HepG2 (cell line): ENCODE results near the gene C1orf198. TPM values are rescaled to one million over a fixed set of nuclear protein-coding genes. Genes with fewer than 3 reads are reported as not detected.

Experiments
- ATAC-seq: fragments of 200-7000 bp; cut with Tn5 transposase; 3 replicates; pipeline ENCODE4 v1.9.1; 2020; ENCODE audit warnings: mild to moderate bottlenecking, moderate library complexity
- BruUV-seq: library from RNA; stranded (reverse); fragments of 400-500 nt; replicated peaks from 2 replicates; lab custom pipeline; 2021; lab: Mats Ljungman, UMichigan
- CTCF ChIA-PET: fragments of 300-600 bp; formaldehyde crosslinking; extraction: SDS; loops from one replicate; lab custom pipeline; 2021; ENCODE audit warnings: low total read pairs, inconsistent platforms, low intra/inter-chr PET ratio; lab: Yijun Ruan, JAX
- POLR2A ChIA-PET: fragments of 350-600 bp; sonication (Branson Sonifier 250); formaldehyde crosslinking; loops from one replicate; lab custom pipeline; 2020; ENCODE audit warnings: antibody characterized with exemption, inconsistent platforms; lab: Yijun Ruan, JAX
- DNase-seq: peaks from one replicate; pipeline ENCODE4 v3.0.0-alpha.2; 2015; ENCODE audit warnings: low spot score
- FAIRE-seq: peaks from 3 replicates; lab custom pipeline; 2011; peaks lifted over from hg19 to GRCh38; lab: Jason Lieb, UNC
- H2AFZ ChIP-seq: one replicate; pipeline ENCODE4 v1.6.1; 2011; ENCODE audit warnings: low read length, inconsistent platforms
- H3K27ac ChIP-seq: fragments of 300-600 bp; 3 replicates; pipeline ENCODE4 v1.8.0; 2011; ENCODE audit warnings: mixed run types, mild to moderate bottlenecking, mixed read lengths, low read length, inconsistent platforms; ENCODE audit not compliant: insufficient read depth; ENCODE audit errors: extremely low read length
- H3K27me3 ChIP-seq, 2 experiments: fragments of 200-600 bp in 1 of 2; 2 replicates in 1 of 2; 3 replicates in 1 of 2; pipeline versions ENCODE4 v1.6.0 to v1.8.0; 2011; ENCODE audit warnings: low read length in 2 of 2, mild to moderate bottlenecking in 2 of 2, moderate library complexity in 2 of 2, inconsistent platforms in 1 of 2; ENCODE audit not compliant: insufficient read depth in 2 of 2, control insufficient read depth in 1 of 2
- H3K36me3 ChIP-seq, 2 experiments: fragments of 200-600 bp in 1 of 2; replicated peaks in 1 of 2; 2 replicates in 1 of 2; 3 replicates in 1 of 2; pipeline versions ENCODE4 v1.5.1 to v1.8.0; 2011; ENCODE audit warnings: low read length in 2 of 2, inconsistent platforms in 1 of 2; ENCODE audit not compliant: insufficient read depth in 2 of 2, control insufficient read depth in 1 of 2
- H3K4me1 ChIP-seq: 2 replicates; pipeline ENCODE4 v1.5.1; 2012; ENCODE audit warnings: low read length, inconsistent platforms; ENCODE audit not compliant: insufficient read depth
- H3K4me2 ChIP-seq: 2 replicates; pipeline ENCODE4 v1.6.0; 2011; ENCODE audit warnings: low read depth, low read length, inconsistent platforms
- H3K4me3 ChIP-seq, 3 experiments: fragments of 200-600 bp in 1 of 3; sonication (generic), shearing (Covaris generic) in 1 of 3; replicated peaks in 1 of 3; 2 replicates each; pipeline ENCODE4 v1.5.1; 2011 to 2016; ENCODE audit warnings: low read length in 3 of 3, inconsistent platforms in 2 of 3, low read depth in 2 of 3, mild to moderate bottlenecking in 2 of 3, control low read depth in 1 of 3, mixed read lengths in 1 of 3; ENCODE audit not compliant: insufficient read depth in 1 of 3
- H3K79me2 ChIP-seq: one replicate; pipeline ENCODE4 v1.6.1; 2011; ENCODE audit warnings: low read length, inconsistent platforms; ENCODE audit not compliant: insufficient read depth
- H3K9ac ChIP-seq: 2 replicates; pipeline ENCODE4 v1.6.0; 2011; ENCODE audit warnings: mild to moderate bottlenecking, low read depth, low read length, inconsistent platforms; ENCODE audit not compliant: insufficient read depth
- H3K9me3 ChIP-seq: 2 replicates; pipeline ENCODE4 v1.5.1; 2012; ENCODE audit warnings: mild to moderate bottlenecking, low read length
- H4K20me1 ChIP-seq: 2 replicates; pipeline ENCODE4 v1.6.0; 2011; ENCODE audit warnings: inconsistent platforms, mild to moderate bottlenecking, low read length, moderate library complexity; ENCODE audit not compliant: insufficient read depth
- ARNT ChIP-seq: fragments of 450-650 bp; IDR thresholded peaks from 2 replicates; pipeline ENCODE4 v1.6.1; 2017
- ATF1 ChIP-seq: IDR thresholded peaks from 2 replicates; pipeline ENCODE4 v1.6.1; 2016; ENCODE audit warnings: mild to moderate bottlenecking, control low read depth
- ELF3 ChIP-seq: IDR thresholded peaks from 2 replicates; pipeline ENCODE4 v1.6.1; 2016; ENCODE audit warnings: missing genetic modification reagents, missing compliant biosample characterization
- JUNB ChIP-seq: sonication (generic); formaldehyde crosslinking; IDR thresholded peaks from 2 replicates; pipeline ENCODE4 v1.8.0; 2022; ENCODE audit warnings: missing genetic modification reagents, mild to moderate bottlenecking, borderline replicate concordance
- NR3C1 ChIP-seq: sonication (generic); formaldehyde crosslinking; IDR thresholded peaks from 2 replicates; pipeline ENCODE4 v1.4.0; 2020; ENCODE audit warnings: missing genetic modification reagents
- ZNF598 ChIP-seq: sonication (generic); formaldehyde crosslinking; IDR thresholded peaks from 2 replicates; pipeline ENCODE4 v1.5.1; 2020; ENCODE audit warnings: mild to moderate bottlenecking, missing genetic modification reagents, borderline replicate concordance
- ZNF83 ChIP-seq: sonication (generic); formaldehyde crosslinking; IDR thresholded peaks from 2 replicates; pipeline ENCODE4 v1.4.0; 2020; ENCODE audit warnings: missing genetic modification reagents, mild to moderate bottlenecking, borderline replicate concordance
- ZSCAN31 ChIP-seq: sonication (generic); formaldehyde crosslinking; IDR thresholded peaks from 2 replicates; pipeline ENCODE4 v1.5.0; 2020; ENCODE audit warnings: low read depth, mild to moderate bottlenecking, missing genetic modification reagents
- WGBS: methylation state at CpG from one replicate; pipeline ENCODE4 v1.1.6; 2017; ENCODE audit warnings: low lambda C conversion rate; 5-methylcytosine and 5-hydroxymethylcytosine counted together
- in situ Hi-C: cut with HindIII; loops from 2 replicates; pipeline ENCODE4 v1.10.0; 2017; ENCODE audit warnings: low pct_unique_long_range_greater_than_20kb; ENCODE audit not compliant: extremely low pct_ligation_motif_present
- intact Hi-C: fragments of 100-400 bp; cut with micrococcal nuclease; formaldehyde crosslinking; loops from one replicate; pipeline ENCODE4 v1.10.0; 2022; ENCODE audit not compliant: unreplicated experiment
- polyA plus RNA-seq, 8 experiments: library from polyadenylated mRNA; depleted of rRNA in 3 of 8; stranded (reverse) in 7 of 8; unstranded in 1 of 8; fragments of >200 nt; fragmentation: Illumina TruSeq in 4 of 8; extraction: Trizol in 4 of 8; gene quantifications; 2 replicates each; pipeline versions ENCODE4 v1.2.1 to v1.2.3, GENCODE V29; 2011 to 2016; ENCODE audit warnings: low read depth in 4 of 8, missing spikeins in 1 of 8, mixed read lengths in 1 of 8; ENCODE audit not compliant: insufficient read depth in 1 of 8
- total RNA-seq, 5 experiments: library from RNA; depleted of rRNA; stranded (reverse); fragments of >200 nt; fragmentation: Illumina TruSeq; extraction: Trizol; gene quantifications; 2 replicates each; pipeline ENCODE4 v1.2.3, GENCODE V29; 2016; ENCODE audit warnings: low read depth in 1 of 5
- TF ChIP-seq, protein P1 (sequence below): sonication (generic); formaldehyde crosslinking; IDR thresholded peaks from 2 replicates; pipeline ENCODE4 v1.8.1; 2023; ENCODE audit warnings: missing genetic modification reagents, mild to moderate bottlenecking, borderline replicate concordance
- TF ChIP-seq, protein P2 (sequence below): sonication (generic); formaldehyde crosslinking; IDR thresholded peaks from 2 replicates; pipeline ENCODE4 v1.5.0; 2020; ENCODE audit warnings: missing genetic modification reagents
- TF ChIP-seq, protein P3 (sequence below): sonication (generic); formaldehyde crosslinking; IDR thresholded peaks from 2 replicates; pipeline ENCODE4 v1.9.0; 2022; ENCODE audit warnings: missing genetic modification reagents, mild to moderate bottlenecking, borderline replicate concordance
- TF ChIP-seq, protein P4 (sequence below): sonication (generic); formaldehyde crosslinking; conservative IDR thresholded peaks from 2 replicates; pipeline ENCODE4 v1.8.0; 2022; ENCODE audit warnings: low read depth, missing genetic modification reagents
- TF ChIP-seq, protein P5 (sequence below): sonication (generic); formaldehyde crosslinking; IDR thresholded peaks from 2 replicates; pipeline ENCODE4 v1.5.0; 2020; ENCODE audit warnings: missing genetic modification reagents

C1orf198 gene
- total and polyA plus RNA-seq, 2 of the 13 experiments (the other 11 are each of a cell fraction or from before 2014, with no cell fraction given) = 12.7 to 13.4 TPM

DNA sequence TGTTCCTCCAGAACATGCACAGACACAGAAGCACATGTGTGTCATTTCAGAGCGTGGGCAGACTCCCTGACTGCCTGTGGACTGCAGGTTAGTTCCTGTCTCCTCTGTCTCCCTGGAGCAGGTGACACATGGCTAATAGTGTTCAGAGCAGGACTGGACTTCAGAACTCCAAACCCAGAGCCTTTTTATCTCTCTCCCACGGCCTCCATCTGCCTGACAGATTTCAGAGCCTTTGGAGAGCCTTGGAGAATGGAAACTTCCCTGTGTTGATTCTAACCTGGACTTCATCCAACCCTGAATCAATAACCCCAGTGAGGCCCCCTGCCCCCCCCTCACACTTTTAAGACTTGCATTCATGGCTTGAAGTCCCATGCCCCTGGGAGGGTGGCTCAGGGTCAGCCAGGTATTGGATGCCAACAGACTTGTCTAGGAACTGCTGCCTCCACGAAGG is 44.4 kb downstream of the C1orf198 start (continued):
- no peak for TF ChIP-seq NR3C1
- no peak for TF ChIP-seq ZNF83
- TF ChIP-seq, protein P1, sequence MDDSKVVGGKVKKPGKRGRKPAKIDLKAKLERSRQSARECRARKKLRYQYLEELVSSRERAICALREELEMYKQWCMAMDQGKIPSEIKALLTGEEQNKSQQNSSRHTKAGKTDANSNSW (CRISPR knock-in tag) = no peak

DNA sequence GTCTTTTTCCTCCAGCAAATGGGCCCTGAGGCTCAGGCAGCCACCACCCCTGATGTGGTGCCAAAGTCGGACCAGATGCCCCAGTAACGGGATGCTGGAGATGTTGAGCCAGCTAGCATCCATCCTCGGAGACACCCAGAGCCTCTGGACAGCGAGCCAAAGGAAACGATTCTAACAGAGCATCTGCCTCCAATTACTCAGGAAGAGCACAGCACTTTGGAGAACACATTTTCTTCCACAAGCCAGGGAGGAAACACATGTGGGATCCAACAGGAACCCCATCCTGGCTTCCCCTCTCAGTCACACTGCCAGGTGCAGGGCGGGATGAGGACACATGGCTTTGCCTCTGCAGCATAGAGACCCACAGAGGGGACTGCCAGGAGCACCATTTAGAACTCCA is 44.9 kb downstream of the C1orf198 start:
- intact Hi-C loops = no loop called here
- no CpG with 5 or more reads among the region's 6 CpGs for WGBS
- TF ChIP-seq JUNB (no peak), ELF3 (CRISPR knock-in tag) (no peak), ATF1 (CRISPR knock-in tag) (no peak), ZNF598 (CRISPR knock-in tag) (no peak), ARNT (no peak), ZSCAN31 (no peak)
- TF ChIP-seq, protein P2, sequence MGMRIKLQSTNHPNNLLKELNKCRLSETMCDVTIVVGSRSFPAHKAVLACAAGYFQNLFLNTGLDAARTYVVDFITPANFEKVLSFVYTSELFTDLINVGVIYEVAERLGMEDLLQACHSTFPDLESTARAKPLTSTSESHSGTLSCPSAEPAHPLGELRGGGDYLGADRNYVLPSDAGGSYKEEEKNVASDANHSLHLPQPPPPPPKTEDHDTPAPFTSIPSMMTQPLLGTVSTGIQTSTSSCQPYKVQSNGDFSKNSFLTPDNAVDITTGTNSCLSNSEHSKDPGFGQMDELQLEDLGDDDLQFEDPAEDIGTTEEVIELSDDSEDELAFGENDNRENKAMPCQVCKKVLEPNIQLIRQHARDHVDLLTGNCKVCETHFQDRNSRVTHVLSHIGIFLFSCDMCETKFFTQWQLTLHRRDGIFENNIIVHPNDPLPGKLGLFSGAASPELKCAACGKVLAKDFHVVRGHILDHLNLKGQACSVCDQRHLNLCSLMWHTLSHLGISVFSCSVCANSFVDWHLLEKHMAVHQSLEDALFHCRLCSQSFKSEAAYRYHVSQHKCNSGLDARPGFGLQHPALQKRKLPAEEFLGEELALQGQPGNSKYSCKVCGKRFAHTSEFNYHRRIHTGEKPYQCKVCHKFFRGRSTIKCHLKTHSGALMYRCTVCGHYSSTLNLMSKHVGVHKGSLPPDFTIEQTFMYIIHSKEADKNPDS = no peak
- TF ChIP-seq, protein P3, sequence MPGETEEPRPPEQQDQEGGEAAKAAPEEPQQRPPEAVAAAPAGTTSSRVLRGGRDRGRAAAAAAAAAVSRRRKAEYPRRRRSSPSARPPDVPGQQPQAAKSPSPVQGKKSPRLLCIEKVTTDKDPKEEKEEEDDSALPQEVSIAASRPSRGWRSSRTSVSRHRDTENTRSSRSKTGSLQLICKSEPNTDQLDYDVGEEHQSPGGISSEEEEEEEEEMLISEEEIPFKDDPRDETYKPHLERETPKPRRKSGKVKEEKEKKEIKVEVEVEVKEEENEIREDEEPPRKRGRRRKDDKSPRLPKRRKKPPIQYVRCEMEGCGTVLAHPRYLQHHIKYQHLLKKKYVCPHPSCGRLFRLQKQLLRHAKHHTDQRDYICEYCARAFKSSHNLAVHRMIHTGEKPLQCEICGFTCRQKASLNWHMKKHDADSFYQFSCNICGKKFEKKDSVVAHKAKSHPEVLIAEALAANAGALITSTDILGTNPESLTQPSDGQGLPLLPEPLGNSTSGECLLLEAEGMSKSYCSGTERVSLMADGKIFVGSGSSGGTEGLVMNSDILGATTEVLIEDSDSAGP (CRISPR knock-in tag) = no peak
- TF ChIP-seq, protein P4, sequence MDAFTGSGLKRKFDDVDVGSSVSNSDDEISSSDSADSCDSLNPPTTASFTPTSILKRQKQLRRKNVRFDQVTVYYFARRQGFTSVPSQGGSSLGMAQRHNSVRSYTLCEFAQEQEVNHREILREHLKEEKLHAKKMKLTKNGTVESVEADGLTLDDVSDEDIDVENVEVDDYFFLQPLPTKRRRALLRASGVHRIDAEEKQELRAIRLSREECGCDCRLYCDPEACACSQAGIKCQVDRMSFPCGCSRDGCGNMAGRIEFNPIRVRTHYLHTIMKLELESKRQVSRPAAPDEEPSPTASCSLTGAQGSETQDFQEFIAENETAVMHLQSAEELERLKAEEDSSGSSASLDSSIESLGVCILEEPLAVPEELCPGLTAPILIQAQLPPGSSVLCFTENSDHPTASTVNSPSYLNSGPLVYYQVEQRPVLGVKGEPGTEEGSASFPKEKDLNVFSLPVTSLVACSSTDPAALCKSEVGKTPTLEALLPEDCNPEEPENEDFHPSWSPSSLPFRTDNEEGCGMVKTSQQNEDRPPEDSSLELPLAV (CRISPR knock-in tag) = no peak
- TF ChIP-seq, protein P5, sequence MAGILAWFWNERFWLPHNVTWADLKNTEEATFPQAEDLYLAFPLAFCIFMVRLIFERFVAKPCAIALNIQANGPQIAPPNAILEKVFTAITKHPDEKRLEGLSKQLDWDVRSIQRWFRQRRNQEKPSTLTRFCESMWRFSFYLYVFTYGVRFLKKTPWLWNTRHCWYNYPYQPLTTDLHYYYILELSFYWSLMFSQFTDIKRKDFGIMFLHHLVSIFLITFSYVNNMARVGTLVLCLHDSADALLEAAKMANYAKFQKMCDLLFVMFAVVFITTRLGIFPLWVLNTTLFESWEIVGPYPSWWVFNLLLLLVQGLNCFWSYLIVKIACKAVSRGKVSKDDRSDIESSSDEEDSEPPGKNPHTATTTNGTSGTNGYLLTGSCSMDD (CRISPR knock-in tag) = no peak
- Histone ChIP-seq H2AFZ (no peak overlapping the region), H3K27ac (no peak overlapping the region), H3K4me3 (no peak overlapping the region), H3K9me3 (no peaks in the 10 kb centered on the region), H4K20me1 (no peaks in the 10 kb centered on the region), H3K9ac (no peak overlapping the region), H3K4me2 (no peak overlapping the region), H3K4me1 (no peaks in the 10 kb centered on the region), H3K27me3 (peaks cover 0 to 18% of the 10 kb centered on the region in 2 experiments; a peak in 2 of 5 replicates), H3K79me2 (no peaks in the 10 kb centered on the region), H3K36me3 (no peaks in the 10 kb centered on the region)
- ATAC-seq = no peak
- POLR2A ChIA-PET = no interaction called here
- no peak for DNase-seq
- CTCF ChIA-PET = no interaction called here
- no peak for FAIRE-seq
- BruUV-seq = no TSS peak
- in situ Hi-C loops = no loop called here
